ENCODE data around the gene ZNF577.
"Not testable (repeated sequence)": the region's sequence is repeated elsewhere in the genome, so short reads cannot be mapped to it uniquely, and the experiment has no call there.

Gene ZNF577

DNA sequence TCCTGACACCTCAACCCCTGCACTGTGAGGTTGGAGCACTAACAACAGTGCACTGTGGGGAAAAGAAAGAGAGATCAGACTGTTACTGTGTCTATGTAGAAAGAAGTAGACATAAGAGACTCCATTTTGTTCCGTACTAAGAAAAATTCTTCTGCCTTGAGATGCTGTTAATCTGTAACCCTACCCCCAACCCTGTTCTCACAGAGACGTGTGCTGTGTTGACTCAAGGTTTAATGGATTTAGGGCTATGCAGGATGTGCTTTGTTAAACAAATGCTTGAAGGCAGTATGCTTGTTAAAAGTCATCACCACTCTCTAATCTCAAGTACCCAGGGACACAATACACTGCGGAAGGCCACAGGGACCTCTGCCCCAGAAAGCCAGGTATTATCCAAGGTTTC is 17.9 kb upstream of the ZNF577 start:
- not testable (repeated sequence) for H3K27me3 ChIP-seq (ENCODE audit: control insufficient read depth in 1 of 2, insufficient read depth in 2 of 2, low read length in 2 of 2); H3K9ac ChIP-seq (ENCODE audit: low read length); H3K9me3 ChIP-seq (ENCODE audit: low read length); H3K27ac ChIP-seq (ENCODE audit: low read depth, low read length); H3K36me3 ChIP-seq (ENCODE audit: insufficient read depth, low read length)
- peaks cover 12% of the 10 kb centered on the region for H3K4me1 ChIP-seq (ENCODE audit: insufficient read depth, low read length)
- H3K4me3 ChIP-seq (ENCODE audit: low read depth in 1 of 2, low read length in 2 of 2), result peak overlapping the region in 1 of 2 donors; percentile 94

DNA sequence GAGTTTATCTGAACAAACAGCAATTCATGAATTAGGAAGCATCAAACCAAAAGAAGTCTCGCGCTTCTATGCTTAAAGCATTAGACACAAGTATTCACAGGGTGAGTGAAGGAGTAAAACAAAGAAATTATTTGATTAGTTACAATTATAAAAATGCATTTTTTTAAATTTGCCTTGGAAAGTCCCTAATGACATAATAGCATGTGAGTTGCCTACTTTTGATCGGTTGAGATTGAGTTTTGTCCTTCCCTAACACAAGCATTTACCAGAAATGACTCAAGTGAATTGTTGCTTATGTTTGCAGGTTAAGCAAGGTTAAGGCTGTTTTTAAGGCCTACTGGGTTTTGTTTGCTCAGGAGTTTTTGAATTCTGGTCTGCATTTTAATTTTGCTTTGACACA is 17.5 kb upstream of the ZNF577 start:
- Histone ChIP-seq H3K4me3 (ENCODE audit: low read depth in 1 of 2, low read length in 2 of 2) (peak overlapping the region in 1 of 2 donors; percentile 94), H3K9ac (ENCODE audit: low read length) (peak overlapping the region; percentile 96), H3K27me3 (ENCODE audit: control insufficient read depth in 1 of 2, insufficient read depth in 2 of 2, low read length in 2 of 2) (no peaks in the 10 kb centered on the region), H3K9me3 (ENCODE audit: low read length) (peaks cover 7% of the 10 kb centered on the region), H3K36me3 (ENCODE audit: insufficient read depth, low read length) (peaks cover 1% of the 10 kb centered on the region), H3K4me1 (ENCODE audit: insufficient read depth, low read length) (peaks cover 12% of the 10 kb centered on the region), H3K27ac (ENCODE audit: low read depth, low read length) (no peak overlapping the region)

DNA sequence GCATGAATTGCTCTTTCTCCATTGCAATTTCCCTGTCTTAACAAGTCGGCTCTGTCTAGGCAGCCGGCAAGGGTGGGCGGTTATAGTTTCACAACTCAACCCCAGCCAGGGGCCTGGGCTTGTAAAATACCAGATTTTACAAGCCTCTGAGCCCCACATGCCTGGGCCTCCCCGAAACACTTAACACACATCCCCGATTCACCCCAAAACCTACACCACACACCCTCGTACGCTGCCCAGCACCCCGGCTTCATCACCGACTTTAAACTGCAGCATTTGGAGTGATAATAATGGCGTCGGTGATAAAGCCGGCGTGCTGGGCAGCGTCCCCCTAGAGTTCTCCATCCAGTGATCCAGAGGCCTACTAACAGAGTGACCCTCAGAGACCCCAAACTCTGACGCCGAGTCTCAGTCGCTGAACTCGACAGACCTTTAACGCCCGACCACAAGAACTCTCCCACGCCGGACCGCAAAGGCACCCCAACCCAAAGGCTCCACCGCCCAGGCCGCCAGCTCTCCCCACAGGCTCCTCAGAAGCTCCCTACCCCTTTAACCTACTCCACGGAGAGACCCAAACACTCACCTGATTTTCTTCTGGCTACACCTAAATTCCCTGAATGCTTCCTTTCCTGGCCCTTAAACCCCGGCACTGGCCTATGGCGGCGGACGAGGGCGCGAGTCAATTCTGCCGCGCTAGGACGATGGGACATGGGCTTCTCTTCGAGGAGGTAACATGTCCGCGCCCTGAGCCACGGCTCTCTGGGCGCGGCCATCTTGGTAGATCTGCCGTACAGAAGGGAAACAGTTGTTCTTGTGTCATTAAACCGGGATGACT is 16.8 kb upstream of the ZNF577 start, which contains the start of gene ZNF649:
ZNF649 (minus strand) TSS at position 687 of the 835 bp plus-strand sequence. CDS start 4,910 bp downstream, outside the sequence.
- Histone ChIP-seq H3K4me1 (ENCODE audit: insufficient read depth, low read length) (peaks cover 12% of the 10 kb centered on the region), H3K36me3 (ENCODE audit: insufficient read depth, low read length) (peaks cover 8% of the 10 kb centered on the region), H3K9me3 (ENCODE audit: low read length) (peaks cover 13% of the 10 kb centered on the region), H3K9ac (ENCODE audit: low read length) (peak within 1 kb of the TSS; percentile 96), H3K27me3 (ENCODE audit: control insufficient read depth in 1 of 2, insufficient read depth in 2 of 2, low read length in 2 of 2) (no peaks in the 10 kb centered on the region), H3K27ac (ENCODE audit: low read depth, low read length) (peak within 1 kb of the TSS; percentile 85), H3K4me3 (ENCODE audit: low read depth in 1 of 2, low read length in 2 of 2) (peak within 1 kb of the TSS; percentile 53 to 94)

DNA sequence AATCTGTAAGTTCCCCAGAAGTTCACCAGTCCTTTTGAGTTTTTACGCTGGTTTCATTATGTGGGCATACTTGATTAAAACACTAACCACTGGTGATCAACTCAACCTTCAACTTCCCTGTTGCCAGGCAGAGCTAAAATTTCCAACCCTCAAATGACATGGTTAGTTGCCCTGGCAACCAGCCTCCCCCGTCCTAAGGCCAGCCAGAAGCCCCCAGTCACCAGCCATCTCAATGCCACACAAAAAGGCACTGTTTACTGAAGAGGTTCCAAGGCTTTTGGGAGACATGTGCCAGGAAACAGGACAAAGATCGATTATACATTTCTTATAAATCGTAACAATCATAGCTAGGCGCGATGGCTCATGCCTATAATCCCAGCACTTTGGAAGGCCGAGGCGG is 15.4 kb upstream of the ZNF577 start:
- H3K4me3 ChIP-seq (ENCODE audit: low read depth in 1 of 2, low read length in 2 of 2), result peak overlapping the region in 1 of 2 donors; percentile 45
- H3K9ac ChIP-seq (ENCODE audit: low read length), result no peak overlapping the region
- peaks cover 18% of the 10 kb centered on the region for H3K36me3 ChIP-seq (ENCODE audit: insufficient read depth, low read length)
- H3K9me3 ChIP-seq (ENCODE audit: low read length), result peaks cover 21% of the 10 kb centered on the region
- H3K4me1 ChIP-seq (ENCODE audit: insufficient read depth, low read length), result peaks cover 12% of the 10 kb centered on the region
- no peaks in the 10 kb centered on the region for H3K27me3 ChIP-seq (ENCODE audit: control insufficient read depth in 1 of 2, insufficient read depth in 2 of 2, low read length in 2 of 2)
- no peak overlapping the region for H3K27ac ChIP-seq (ENCODE audit: low read depth, low read length)

DNA sequence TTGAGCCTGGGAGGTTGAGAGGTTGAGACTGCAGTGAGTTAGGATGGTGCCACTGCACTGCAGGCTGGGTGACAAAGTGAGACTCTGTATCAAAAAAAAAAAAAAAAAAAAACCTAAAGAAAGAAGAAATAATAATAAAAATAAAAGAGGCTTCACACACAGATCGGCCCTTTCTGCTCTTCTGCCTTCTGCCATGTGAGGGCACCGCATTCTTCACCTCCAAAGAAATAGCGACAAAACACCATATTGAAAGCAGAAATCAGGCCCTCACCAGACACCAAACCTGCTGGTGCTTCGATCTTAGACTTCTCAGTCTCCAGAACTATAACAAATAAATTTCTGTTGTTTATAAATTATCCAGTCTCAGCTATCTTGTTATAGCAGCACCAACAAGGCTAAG is 14.1 kb upstream of the ZNF577 start:
- no peak overlapping the region for H3K27ac ChIP-seq (ENCODE audit: low read depth, low read length)
- peaks cover 12% of the 10 kb centered on the region for H3K4me1 ChIP-seq (ENCODE audit: insufficient read depth, low read length)
- peaks cover 31% of the 10 kb centered on the region for H3K36me3 ChIP-seq (ENCODE audit: insufficient read depth, low read length)
- H3K9me3 ChIP-seq (ENCODE audit: low read length), result peaks cover 26% of the 10 kb centered on the region
- H3K4me3 ChIP-seq (ENCODE audit: low read depth in 1 of 2, low read length in 2 of 2), result no peak overlapping the region
- H3K27me3 ChIP-seq (ENCODE audit: control insufficient read depth in 1 of 2, insufficient read depth in 2 of 2, low read length in 2 of 2), result no peaks in the 10 kb centered on the region
- no peak overlapping the region for H3K9ac ChIP-seq (ENCODE audit: low read length)

DNA sequence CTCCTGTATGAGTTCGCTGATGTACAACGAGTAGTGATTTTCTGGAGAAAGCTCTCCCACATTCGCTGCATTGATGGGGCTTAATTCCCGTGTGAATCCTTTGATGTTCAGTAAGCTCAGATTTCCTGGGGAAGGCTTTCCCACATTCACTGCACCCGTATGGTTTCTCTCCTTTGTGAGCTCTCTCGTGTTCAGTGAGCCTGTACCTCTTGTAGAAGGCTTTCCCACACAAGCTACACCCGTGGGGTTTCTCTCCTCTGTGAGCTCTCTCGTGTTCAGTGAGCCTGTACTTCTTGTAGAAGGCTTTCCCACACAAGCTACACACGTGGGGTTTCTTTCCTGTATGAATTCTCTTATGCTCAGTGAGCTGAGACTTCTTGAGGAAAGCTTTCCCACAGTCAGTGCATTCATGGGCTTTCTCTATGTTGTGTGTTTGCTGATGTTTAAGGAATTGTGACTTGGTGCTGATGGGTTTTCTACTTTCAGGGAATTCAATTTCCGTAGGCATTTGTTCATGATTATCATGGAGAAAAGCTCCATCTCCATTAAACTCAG is 3.5 kb upstream of the ZNF577 start:
- peaks cover 50% of the 10 kb centered on the region for H3K9me3 ChIP-seq (ENCODE audit: low read length)
- H3K9ac ChIP-seq (ENCODE audit: low read length), result no peak overlapping the region
- no peaks in the 10 kb centered on the region for H3K27me3 ChIP-seq (ENCODE audit: control insufficient read depth in 1 of 2, insufficient read depth in 2 of 2, low read length in 2 of 2)
- peak overlapping the region in 1 of 2 donors; percentile 43 for H3K4me3 ChIP-seq (ENCODE audit: low read depth in 1 of 2, low read length in 2 of 2)
- peaks cover 52% of the 10 kb centered on the region for H3K36me3 ChIP-seq (ENCODE audit: insufficient read depth, low read length)
- no peak overlapping the region for H3K27ac ChIP-seq (ENCODE audit: low read depth, low read length)
- H3K4me1 ChIP-seq (ENCODE audit: insufficient read depth, low read length), result peaks cover 8% of the 10 kb centered on the region

DNA sequence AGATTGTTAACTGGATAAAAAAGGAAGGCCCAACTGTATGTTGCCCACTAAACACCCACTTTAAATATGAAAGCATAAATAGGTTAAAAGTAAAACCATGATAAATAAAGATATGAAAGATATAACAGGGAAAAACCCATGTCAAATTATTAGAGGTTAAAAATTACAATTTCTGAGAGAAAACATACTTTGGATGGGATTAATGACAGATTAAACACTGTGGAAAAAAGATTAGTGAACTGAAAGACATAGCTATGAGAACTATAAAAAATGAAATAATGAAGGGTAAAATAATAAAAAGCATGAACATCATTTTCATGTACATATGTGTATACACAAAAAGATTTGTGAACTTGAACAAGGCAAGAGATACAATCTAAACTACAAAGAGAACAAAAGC is 2.2 kb upstream of the ZNF577 start:
- Histone ChIP-seq H3K4me1 (ENCODE audit: insufficient read depth, low read length) (peaks cover 8% of the 10 kb centered on the region), H3K27me3 (ENCODE audit: control insufficient read depth in 1 of 2, insufficient read depth in 2 of 2, low read length in 2 of 2) (no peaks in the 10 kb centered on the region), H3K27ac (ENCODE audit: low read depth, low read length) (no peak overlapping the region), H3K4me3 (ENCODE audit: low read depth in 1 of 2, low read length in 2 of 2) (no peak overlapping the region), H3K9ac (ENCODE audit: low read length) (no peak overlapping the region), H3K9me3 (ENCODE audit: low read length) (peaks cover 47% of the 10 kb centered on the region), H3K36me3 (ENCODE audit: insufficient read depth, low read length) (peaks cover 42% of the 10 kb centered on the region)

DNA sequence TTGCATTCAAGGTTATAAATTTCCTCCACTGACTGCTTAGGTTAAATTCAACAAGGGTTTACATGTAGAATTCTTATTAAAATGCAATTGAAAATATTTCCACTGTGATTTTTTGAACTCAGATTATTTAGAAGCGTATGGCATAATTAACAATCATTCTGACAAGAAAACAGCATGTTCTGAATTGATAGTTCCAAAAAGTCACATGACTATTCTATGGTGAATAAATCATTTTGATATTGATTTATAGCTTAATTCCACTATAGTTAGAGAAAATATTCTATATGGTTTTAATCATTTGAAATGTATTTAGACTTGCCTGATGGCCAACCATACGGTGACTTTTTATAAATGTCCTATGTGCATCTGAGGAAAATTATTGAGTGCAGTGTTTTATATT is 3.0 kb downstream of the ZNF577 start:
- Histone ChIP-seq H3K9me3 (ENCODE audit: low read length) (peaks cover 6% of the 10 kb centered on the region), H3K9ac (ENCODE audit: low read length) (no peak overlapping the region), H3K36me3 (ENCODE audit: insufficient read depth, low read length) (peaks cover 16% of the 10 kb centered on the region), H3K27ac (ENCODE audit: low read depth, low read length) (no peak overlapping the region), H3K27me3 (ENCODE audit: control insufficient read depth in 1 of 2, insufficient read depth in 2 of 2, low read length in 2 of 2) (no peaks in the 10 kb centered on the region), H3K4me3 (ENCODE audit: low read depth in 1 of 2, low read length in 2 of 2) (no peak overlapping the region), H3K4me1 (ENCODE audit: insufficient read depth, low read length) (peaks cover 8% of the 10 kb centered on the region)

DNA sequence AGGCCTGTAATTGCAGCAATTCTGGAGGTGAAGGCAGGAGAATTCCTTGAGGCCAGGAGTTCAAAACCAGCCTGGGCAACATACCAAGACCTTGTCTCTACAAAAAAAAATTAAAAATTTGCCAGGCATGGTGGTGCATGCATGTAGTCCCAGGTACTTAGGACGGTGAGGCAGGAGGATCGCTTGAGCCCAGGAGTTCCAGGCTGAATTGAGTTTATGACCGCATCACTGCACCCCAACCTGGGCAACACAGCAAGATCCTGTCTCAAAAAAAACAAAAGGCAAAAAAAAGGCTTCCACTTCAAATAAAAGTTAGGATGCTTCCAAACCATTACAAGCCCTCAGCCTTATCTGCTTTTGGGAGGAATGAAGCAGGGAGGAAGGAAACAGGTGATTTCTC is 5.2 kb downstream of the ZNF577 start:
- Histone ChIP-seq H3K4me3 (ENCODE audit: low read depth in 1 of 2, low read length in 2 of 2) (no peak overlapping the region), H3K27me3 (ENCODE audit: control insufficient read depth in 1 of 2, insufficient read depth in 2 of 2, low read length in 2 of 2) (no peaks in the 10 kb centered on the region), H3K9ac (ENCODE audit: low read length) (no peak overlapping the region), H3K4me1 (ENCODE audit: insufficient read depth, low read length) (peaks cover 8% of the 10 kb centered on the region), H3K27ac (ENCODE audit: low read depth, low read length) (no peak overlapping the region), H3K36me3 (ENCODE audit: insufficient read depth, low read length) (peaks cover 26% of the 10 kb centered on the region), H3K9me3 (ENCODE audit: low read length) (no peaks in the 10 kb centered on the region)

DNA sequence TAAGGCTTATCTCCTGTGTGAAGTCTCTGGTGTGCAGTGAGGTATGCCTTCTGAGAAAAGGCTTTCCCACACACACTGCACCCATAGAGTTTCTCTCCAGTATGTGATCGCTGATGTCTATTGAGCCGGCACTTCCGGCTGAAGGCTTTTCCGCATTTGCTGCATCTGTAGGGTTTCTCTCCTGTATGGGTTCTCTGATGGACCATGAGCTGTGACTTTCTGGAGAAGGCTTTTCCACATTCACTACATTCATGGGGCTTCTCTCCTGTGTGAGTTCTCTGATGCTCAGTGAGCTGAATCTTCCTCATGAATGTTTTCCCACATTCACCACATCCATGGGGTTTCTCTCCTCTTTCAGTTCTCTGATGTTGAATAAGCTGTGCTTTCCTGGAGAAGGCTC is 14.7 kb downstream of the ZNF577 start:
- H3K9ac ChIP-seq (ENCODE audit: low read length), result no peak overlapping the region
- peaks cover 53% of the 10 kb centered on the region for H3K36me3 ChIP-seq (ENCODE audit: insufficient read depth, low read length)
- no peak overlapping the region for H3K27ac ChIP-seq (ENCODE audit: low read depth, low read length)
- H3K27me3 ChIP-seq (ENCODE audit: control insufficient read depth in 1 of 2, insufficient read depth in 2 of 2, low read length in 2 of 2), result no peaks in the 10 kb centered on the region
- H3K4me1 ChIP-seq (ENCODE audit: insufficient read depth, low read length), result no peaks in the 10 kb centered on the region
- H3K9me3 ChIP-seq (ENCODE audit: low read length), result peaks cover 34% of the 10 kb centered on the region
- peak overlapping the region in 1 of 2 donors; percentile 7 for H3K4me3 ChIP-seq (ENCODE audit: low read depth in 1 of 2, low read length in 2 of 2)

DNA sequence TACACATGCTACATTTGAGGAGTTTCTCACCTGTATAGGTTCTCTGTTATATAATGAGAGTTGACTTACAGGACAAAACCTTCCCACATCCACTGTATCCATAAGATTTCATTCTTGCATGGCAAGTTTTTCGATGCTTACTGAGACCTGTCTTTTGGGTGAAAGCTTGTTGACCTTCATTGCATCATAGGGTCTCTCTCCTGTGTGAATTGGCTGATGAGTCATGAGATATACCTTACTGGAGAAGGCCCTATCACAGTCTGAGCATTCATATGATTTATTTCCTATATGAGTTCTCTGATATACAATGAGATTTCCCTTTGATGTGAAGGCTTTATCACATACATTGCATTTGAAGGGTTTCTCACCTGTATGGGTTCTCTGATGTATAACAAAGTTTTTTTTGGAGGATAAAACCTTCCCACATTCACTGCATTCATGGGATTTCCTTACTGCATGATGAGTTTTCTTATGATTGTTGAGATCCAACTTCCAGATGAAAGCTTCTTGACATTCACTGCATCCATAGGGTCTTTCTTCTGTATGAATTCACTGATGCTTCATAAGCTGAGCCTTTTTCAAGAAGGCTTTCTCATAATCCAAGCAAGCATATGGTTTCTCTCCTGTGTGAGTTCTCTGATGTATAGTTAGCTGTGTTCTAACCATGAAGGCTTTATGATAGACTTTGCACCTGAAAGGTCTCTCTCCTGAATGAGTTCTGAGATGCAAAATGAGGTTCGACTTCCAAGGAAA is 25.7 kb downstream of the ZNF577 start:
- Histone ChIP-seq H3K27me3 (ENCODE audit: control insufficient read depth in 1 of 2, insufficient read depth in 2 of 2, low read length in 2 of 2) (no peaks in the 10 kb centered on the region), H3K36me3 (ENCODE audit: insufficient read depth, low read length) (no peaks in the 10 kb centered on the region), H3K27ac (ENCODE audit: low read depth, low read length) (no peak overlapping the region), H3K4me3 (ENCODE audit: low read depth in 1 of 2, low read length in 2 of 2) (peak overlapping the region in 1 of 2 donors; percentile 1), H3K9ac (ENCODE audit: low read length) (no peak overlapping the region), H3K4me1 (ENCODE audit: insufficient read depth, low read length) (no peaks in the 10 kb centered on the region), H3K9me3 (ENCODE audit: low read length) (peaks cover 34% of the 10 kb centered on the region)
